K562 (cell line): ENCODE measurements around the gene SYT8. TPM values are rescaled to one million over a fixed set of nuclear protein-coding genes. Genes with fewer than 3 reads are reported as not detected.

Experiments used
- ATAC-seq: fragments of 200-7000 bp; cut with Tn5 transposase; 3 replicates; pipeline ENCODE4 v1.9.1; 2020; ENCODE audit warnings: moderate library complexity
- BruUV-seq: library from RNA; stranded (reverse); fragments of 400-500 nt; replicated peaks from 2 replicates; lab custom pipeline; 2021; lab: Mats Ljungman, UMichigan
- CTCF ChIA-PET: fragments of 300-600 bp; formaldehyde crosslinking; extraction: SDS; loops from one replicate; lab custom pipeline; 2021; ENCODE audit warnings: low intra/inter-chr PET ratio; lab: Yijun Ruan, JAX
- POLR2A ChIA-PET: fragments of 300-600, 350-650 bp; sonication (Branson Sonifier 250); formaldehyde crosslinking; extraction: SDS; loops from one replicate; lab custom pipeline; 2021; ENCODE audit warnings: antibody characterized with exemption, inconsistent platforms; lab: Yijun Ruan, JAX
- DNase-seq, 4 experiments: peaks; one replicate each; pipeline versions ENCODE4 v3.0.0 to v3.0.0-alpha.2; 2011 to 2018; ENCODE audit warnings: low spot score in 3 of 4, mixed read lengths in 3 of 4; ENCODE audit errors: extremely low read depth in 1 of 4
- FAIRE-seq: peaks from 2 replicates; lab custom pipeline; 2011; peaks lifted over from hg19 to GRCh38; lab: Jason Lieb, UNC
- H2AFZ ChIP-seq: 2 replicates; pipeline ENCODE4 v1.6.0; 2011; ENCODE audit warnings: low read depth, low read length, control low read depth, inconsistent platforms
- H3K27ac ChIP-seq: fragments of 200-600 bp; 3 replicates; pipeline ENCODE4 v1.8.0; 2011; ENCODE audit warnings: low read depth, mild to moderate bottlenecking, control low read depth, inconsistent platforms, low read length, moderate library complexity, mixed read lengths; ENCODE audit errors: extremely low read depth
- H3K27me3 ChIP-seq, 2 experiments: fragments of 300-600 bp in 1 of 2; 2 replicates in 1 of 2; 3 replicates in 1 of 2; pipeline versions ENCODE4 v1.6.0 to v1.8.0; 2011; ENCODE audit warnings: inconsistent platforms in 2 of 2, low read length in 2 of 2, mild to moderate bottlenecking in 1 of 2, mixed read lengths in 1 of 2, moderate library complexity in 1 of 2; ENCODE audit not compliant: control insufficient read depth in 2 of 2, insufficient read depth in 2 of 2
- H3K36me3 ChIP-seq: fragments of 300-600 bp; 3 replicates; pipeline ENCODE4 v1.8.0; 2011; ENCODE audit warnings: mild to moderate bottlenecking, low read length, inconsistent platforms; ENCODE audit not compliant: control insufficient read depth, insufficient read depth
- H3K4me1 ChIP-seq, 2 experiments: fragments of 200-600 bp in 1 of 2; replicated peaks in 1 of 2; 2 replicates in 1 of 2; 3 replicates in 1 of 2; pipeline versions ENCODE4 v1.5.1 to v1.8.0; 2011; ENCODE audit warnings: inconsistent platforms in 2 of 2, low read length in 2 of 2, mild to moderate bottlenecking in 1 of 2, mixed read lengths in 1 of 2, moderate library complexity in 1 of 2; ENCODE audit not compliant: control insufficient read depth in 2 of 2, insufficient read depth in 2 of 2
- H3K4me2 ChIP-seq: 2 replicates; pipeline ENCODE4 v1.6.1; 2011; ENCODE audit warnings: low read length, control low read depth, inconsistent platforms, mixed read lengths; ENCODE audit not compliant: insufficient read depth
- H3K4me3 ChIP-seq: fragments of 200-600 bp; sonication (generic), shearing (Covaris generic); 2 replicates; pipeline ENCODE4 v1.5.1; 2016; ENCODE audit warnings: control low read depth, inconsistent platforms
- H3K79me2 ChIP-seq: fragments of 200-600 bp; 3 replicates; pipeline ENCODE4 v1.8.0; 2011; ENCODE audit warnings: low read length, inconsistent platforms; ENCODE audit not compliant: control insufficient read depth, insufficient read depth
- H3K9ac ChIP-seq, 2 experiments: 2 replicates each; pipeline versions ENCODE4 v1.6.0 to v1.6.1; 2011; ENCODE audit warnings: low read depth in 2 of 2, low read length in 2 of 2, control low read depth in 1 of 2, inconsistent platforms in 1 of 2, mild to moderate bottlenecking in 1 of 2, mixed read lengths in 1 of 2; ENCODE audit not compliant: insufficient read depth in 1 of 2
- H3K9me1 ChIP-seq: one replicate; pipeline ENCODE4 v1.6.0; 2011; ENCODE audit warnings: inconsistent platforms, mild to moderate bottlenecking, low read length, moderate library complexity; ENCODE audit not compliant: control insufficient read depth, insufficient read depth
- H3K9me3 ChIP-seq: replicated peaks from 2 replicates; pipeline ENCODE4 v1.5.1; 2011; ENCODE audit warnings: low read depth, low read length, inconsistent platforms; ENCODE audit not compliant: control insufficient read depth, insufficient read depth
- H4K20me1 ChIP-seq: replicated peaks from 2 replicates; pipeline ENCODE4 v1.6.1; 2011; ENCODE audit warnings: low read length, inconsistent platforms, mixed read lengths; ENCODE audit not compliant: control insufficient read depth, insufficient read depth
- ARHGAP35 ChIP-seq: fragments of 450-650 bp; IDR thresholded peaks from 2 replicates; pipeline ENCODE4 v1.6.1; 2018; ENCODE audit not compliant: partially characterized antibody
- CXXC5 ChIP-seq: fragments of 250-450 bp; sonication (Bioruptor Pico); IDR thresholded peaks from 2 replicates; pipeline ENCODE4 v1.8.0; 2022; ENCODE audit warnings: inconsistent platforms, mild to moderate bottlenecking, moderate library complexity
- ID3 ChIP-seq, 2 experiments: fragments of 250-450 bp in 1 of 2; fragments of 450-650 bp in 1 of 2; sonication (Bioruptor Pico) in 1 of 2; IDR thresholded peaks; 2 replicates each; pipeline versions ENCODE4 v1.6.1 to v1.8.0; 2016 to 2021; ENCODE audit warnings: mild to moderate bottlenecking in 2 of 2, moderate library complexity in 2 of 2, missing compliant biosample characterization in 1 of 2, missing genetic modification characterization in 1 of 2
- IFI16 ChIP-seq: fragments of 250-450 bp; sonication (Bioruptor Pico); IDR thresholded peaks from 2 replicates; pipeline ENCODE4 v2.1.2; 2022; ENCODE audit warnings: mild to moderate bottlenecking, inconsistent platforms
- ILK ChIP-seq: fragments of 450-650 bp; IDR thresholded peaks from 2 replicates; pipeline ENCODE4 v1.6.1; 2016; ENCODE audit warnings: missing genetic modification characterization, low read depth, mild to moderate bottlenecking, missing compliant biosample characterization, moderate library complexity, borderline replicate concordance
- IRF9 ChIP-seq: fragments of 450-650 bp; IDR thresholded peaks from 2 replicates; pipeline ENCODE4 v1.6.1; 2016; ENCODE audit warnings: missing biosample characterization, missing genetic modification characterization
- MCM7 ChIP-seq, 2 experiments: fragments of 450-650 bp; IDR thresholded peaks; 2 replicates each; pipeline ENCODE4 v1.6.1; 2016 to 2018
- NFE2 ChIP-seq: IDR thresholded peaks from 2 replicates; pipeline ENCODE4 v1.6.1; 2014; ENCODE audit warnings: antibody characterized with exemption, low read depth
- NR2C1 ChIP-seq, 2 experiments: fragments of 450-650 bp; IDR thresholded peaks; 2 replicates each; pipeline ENCODE4 v1.6.1; 2017; ENCODE audit warnings: mild to moderate bottlenecking in 2 of 2, antibody characterized with exemption in 1 of 2, inconsistent platforms in 1 of 2, missing compliant biosample characterization in 1 of 2, missing genetic modification characterization in 1 of 2
- SIX5 ChIP-seq, 2 experiments: IDR thresholded peaks; 2 replicates each; pipeline ENCODE4 v1.6.1; 2011; ENCODE audit warnings: low read length in 2 of 2, borderline replicate concordance in 1 of 2, low read depth in 1 of 2, mild to moderate bottlenecking in 1 of 2, moderate library complexity in 1 of 2; ENCODE audit not compliant: insufficient read depth in 1 of 2
- SRSF1 ChIP-seq: fragments of 200-400 bp; formaldehyde crosslinking; IDR thresholded peaks from 2 replicates; pipeline ENCODE4 v1.6.1; 2017; ENCODE audit warnings: mild to moderate bottlenecking, low read depth, low read length, moderate library complexity
- XRCC3 ChIP-seq: fragments of 450-650 bp; IDR thresholded peaks from 2 replicates; pipeline ENCODE4 v1.6.1; 2017; ENCODE audit warnings: mild to moderate bottlenecking, moderate library complexity
- ZFPM2 ChIP-seq: fragments of 250-450 bp; sonication (Bioruptor Pico); IDR thresholded peaks from 2 replicates; pipeline ENCODE4 v1.5.1; 2022; ENCODE audit warnings: mild to moderate bottlenecking
- ZKSCAN8 ChIP-seq: fragments of 200-800 bp; sonication (Bioruptor generic); IDR thresholded peaks from 2 replicates; pipeline ENCODE4 v1.6.1; 2016; ENCODE audit warnings: missing genetic modification characterization, missing compliant biosample characterization
- ZNF217 ChIP-seq: sonication (generic); formaldehyde crosslinking; IDR thresholded peaks from 2 replicates; pipeline ENCODE4 v1.8.0; 2022; ENCODE audit warnings: mild to moderate bottlenecking, missing genetic modification reagents
- ZNF3 ChIP-seq: fragments of 250-450 bp; sonication (Bioruptor Pico); IDR thresholded peaks from 2 replicates; pipeline ENCODE4 v1.5.0; 2021; ENCODE audit warnings: mild to moderate bottlenecking, moderate library complexity
- ZNF57 ChIP-seq: fragments of 450-650 bp; formaldehyde crosslinking; IDR thresholded peaks from 2 replicates; pipeline ENCODE4 v1.4.0; 2020; ENCODE audit warnings: mild to moderate bottlenecking, moderate library complexity
- WGBS: fragments of 100-300 bp; shearing (Covaris generic); methylation state at CpG from one replicate; pipeline ENCODE4 v1.1.6; 2016; ENCODE audit warnings: low coverage, mixed read lengths; ENCODE audit not compliant: insufficient coverage; ENCODE audit errors: missing lambda C conversion rate; 5-methylcytosine and 5-hydroxymethylcytosine counted together
- in situ Hi-C: fragments of 300-500 bp; cut with MboI; formaldehyde crosslinking; loops from 4 replicates; pipeline ENCODE4 v1.15.0; 2018; ENCODE audit warnings: inconsistent platforms, mixed read lengths
- intact Hi-C: fragments of 100-400 bp; cut with micrococcal nuclease; formaldehyde crosslinking; loops from 2 replicates; pipeline ENCODE4 v1.14.2; 2022
- polyA plus RNA-seq, 8 experiments: library from polyadenylated mRNA; depleted of rRNA in 4 of 8; stranded (reverse) in 5 of 8; unstranded in 3 of 8; fragments of >200 nt; fragmentation: Nextera tagmentation in 2 of 8; fragmentation: Illumina TruSeq in 1 of 8; extraction: Ambion mirVana in 2 of 8; extraction: Trizol in 1 of 8; gene quantifications; 2 replicates each; pipeline versions ENCODE4 v1.2.1 to v1.2.3, GENCODE V29; 2011 to 2014; ENCODE audit warnings: inconsistent platforms in 1 of 8, missing spikeins in 1 of 8
- total RNA-seq, 7 experiments: library from RNA; depleted of rRNA in 6 of 7; stranded (reverse); fragments of >200 nt in 6 of 7; fragmentation: Illumina TruSeq in 2 of 7; extraction: Trizol in 2 of 7; gene quantifications; 2 replicates each; pipeline versions ENCODE4 v1.2.1 to v1.2.3, GENCODE V29; 2011 to 2021; ENCODE audit warnings: low replicate concordance in 1 of 7

Gene SYT8
- total and polyA plus RNA-seq, 9 of the 15 experiments (the other 6 are each of a cell fraction or from before 2014, with no cell fraction given), result not detected

- ChIA-PET POLR2A (interaction anchor here (1.2 kb wide), 1 partner anchor 9 kb away, joined by 3 read pairs; no protein-coding TSS in a partner anchor), CTCF (no interaction called here)
- H3K9me1 ChIP-seq, result no peaks in the 10 kb centered on the region
- H3K27me3 ChIP-seq, result peaks cover 27 to 84% of the 10 kb centered on the region in 2 experiments; a peak in 4 of 5 replicates
- no peaks in the 10 kb centered on the region for H3K79me2 ChIP-seq
- H3K36me3 ChIP-seq, result no peaks in the 10 kb centered on the region
- FAIRE-seq, result no peak
- H4K20me1 ChIP-seq, result peaks cover 3% of the 10 kb centered on the region
- 1% methylated on average over 24 of the region's 27 CpGs for WGBS
- BruUV-seq, result no TSS peak
- no peak for DNase-seq
- peaks cover 0 to 17% of the 10 kb centered on the region in 2 experiments; a peak in 2 of 5 replicates for H3K4me1 ChIP-seq
- ATAC-seq, result no peak
- no peak overlapping the region for H3K4me2 ChIP-seq
- no peak overlapping the region for H3K9ac ChIP-seq
- intact Hi-C loops (no loop called here), in situ Hi-C loops (loop anchor here (10.0 kb wide), 1 partner anchor 300 kb away; no protein-coding TSS in a partner anchor)
- H3K9me3 ChIP-seq, result no peaks in the 10 kb centered on the region
- H3K4me3 ChIP-seq, result no peak overlapping the region
- H2AFZ ChIP-seq, result no peak overlapping the region
- H3K27ac ChIP-seq, result no peak overlapping the region
- TF ChIP-seq IFI16 (CRISPR knock-in tag), result no peak
- TF ChIP-seq ILK, result no peak
- no peak for TF ChIP-seq NR2C1 (IDR thresholded peaks at IDR 0.05)
- TF ChIP-seq NR2C1 (tag; IDR thresholded peaks at IDR 0.05), result no peak
- TF ChIP-seq SIX5 (IDR thresholded peaks at IDR 0.05; ENCODE audit: borderline replicate concordance in 1 of 2, insufficient read depth in 1 of 2, low read depth in 1 of 2, low read length in 2 of 2), result no peak
- no peak for TF ChIP-seq NFE2
- TF ChIP-seq ARHGAP35, result no peak
- no peak for TF ChIP-seq XRCC3
- no peak for TF ChIP-seq MCM7 (IDR thresholded peaks at IDR 0.05)
- TF ChIP-seq ZNF3 (CRISPR knock-in tag), result no peak
- no peak for TF ChIP-seq ID3 (CRISPR knock-in tag; IDR thresholded peaks at IDR 0.05)
- TF ChIP-seq ID3 (tag; IDR thresholded peaks at IDR 0.05), result no peak
- TF ChIP-seq CXXC5 (CRISPR knock-in tag), result no peak
- TF ChIP-seq ZFPM2, result no peak
- no peak for TF ChIP-seq ZNF217
- TF ChIP-seq IRF9 (tag), result no peak
- no peak for TF ChIP-seq SRSF1
- no peak for TF ChIP-seq ZNF57 (CRISPR knock-in tag)
- no peak for TF ChIP-seq ZKSCAN8 (CRISPR knock-in tag)
Measured at GRCh38 chr11:1854132-1854948, 19.6 kb downstream of the SYT8 start.
